Measurements from ENCODE around the gene WDHD1. TPM values are rescaled to one million over a fixed set of nuclear protein-coding genes. Genes with fewer than 3 reads are reported as not detected.

Gene WDHD1
- total RNA-seq, 1 experiment from 2014 or later = 6.3 TPM

DNA sequence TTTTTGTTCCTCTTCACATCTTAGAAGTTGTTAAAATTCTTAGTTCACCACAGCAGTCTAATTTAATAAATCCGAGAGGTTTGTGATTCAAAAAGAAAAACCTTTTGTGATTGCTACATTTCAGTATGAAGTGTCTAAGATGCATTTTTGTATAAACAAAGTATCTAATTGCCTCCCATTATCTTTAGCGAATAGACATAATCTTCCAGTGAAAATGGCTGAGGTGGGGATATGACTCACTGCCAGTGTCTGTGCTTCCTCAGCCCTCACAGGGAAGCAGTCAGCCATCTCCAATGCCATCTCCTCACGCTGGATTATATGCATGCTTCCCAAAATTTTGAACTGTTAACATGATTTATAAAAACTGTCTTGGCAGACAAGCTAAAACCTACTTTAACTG, 131.9 kb downstream of the WDHD1 start:
- in situ Hi-C loops (cut with HindIII; ENCODE audit: low pct_unique_long_range_greater_than_20kb, low sequenced_read_pairs) = no loop called here
- no peak for DNase-seq (ENCODE audit: low read depth)

DNA sequence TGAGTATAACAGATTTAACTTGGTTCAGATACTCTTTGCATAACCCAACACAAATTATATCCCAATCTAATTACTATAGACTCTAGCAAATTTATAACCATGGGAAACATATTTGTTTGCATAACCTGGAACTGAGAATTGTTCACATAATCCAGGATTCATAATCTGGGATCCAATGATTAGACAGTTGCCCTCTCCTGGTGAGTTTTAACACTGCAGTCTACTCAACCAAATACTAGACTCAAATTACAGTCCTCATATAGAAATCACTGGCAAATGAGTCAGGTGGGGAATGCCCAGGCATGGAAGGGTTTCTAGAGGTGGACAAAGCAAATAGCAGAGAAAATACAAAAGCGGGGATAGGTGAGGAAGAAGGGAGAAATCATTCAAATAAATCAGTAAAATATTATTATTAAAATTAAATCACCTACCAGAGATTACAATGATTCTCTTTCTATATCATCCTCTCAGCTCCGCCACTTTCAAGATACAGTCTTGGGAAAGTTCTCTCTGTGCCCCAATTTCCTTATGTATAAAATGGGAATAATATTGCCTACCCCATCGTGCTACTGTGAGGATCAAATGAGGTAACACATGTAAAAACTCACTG, 133.6 kb downstream of the WDHD1 start:
- in situ Hi-C loops (cut with HindIII; ENCODE audit: low pct_unique_long_range_greater_than_20kb, low sequenced_read_pairs) = no loop called here
- peak; percentile 43 for DNase-seq (ENCODE audit: low read depth)

DNA sequence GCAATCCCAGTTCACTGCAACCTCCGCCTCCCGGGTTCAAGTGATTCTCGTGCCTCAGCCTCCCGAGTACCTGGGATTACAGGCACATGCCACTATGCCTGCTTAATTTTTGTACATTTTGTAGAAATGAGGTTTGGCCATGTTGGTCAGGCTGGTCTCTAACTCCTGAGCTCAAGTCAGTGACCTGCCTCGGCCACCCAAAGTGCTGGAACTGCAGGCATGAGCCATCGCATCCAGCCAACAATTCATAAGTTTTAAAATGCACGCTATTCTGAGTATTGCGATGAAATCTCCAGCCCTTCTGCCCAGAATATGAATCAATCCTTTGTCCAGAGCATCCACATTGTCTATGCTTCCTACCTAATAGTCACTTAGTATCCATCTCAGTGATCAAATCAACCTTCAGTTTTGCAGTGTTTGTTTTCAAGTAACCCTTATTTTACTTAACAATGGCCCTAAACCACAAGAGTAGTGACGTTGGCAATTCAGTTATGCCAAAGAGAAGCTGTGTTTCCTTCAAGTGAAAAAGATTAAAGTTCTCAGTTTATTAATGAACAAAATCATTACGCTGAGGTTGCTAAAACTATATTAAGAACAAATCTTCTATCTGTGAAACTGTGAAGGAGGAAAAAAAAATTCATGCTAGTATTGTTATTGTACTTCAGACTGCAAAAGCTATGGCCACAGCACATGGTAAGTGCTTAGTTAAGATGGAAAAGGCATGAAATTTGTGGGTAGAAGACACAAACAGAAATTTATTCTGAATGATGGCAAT, 135.2 kb downstream of the WDHD1 start:
- no peak for DNase-seq (ENCODE audit: low read depth)
- in situ Hi-C loops (cut with HindIII; ENCODE audit: low pct_unique_long_range_greater_than_20kb, low sequenced_read_pairs) = no loop called here

DNA sequence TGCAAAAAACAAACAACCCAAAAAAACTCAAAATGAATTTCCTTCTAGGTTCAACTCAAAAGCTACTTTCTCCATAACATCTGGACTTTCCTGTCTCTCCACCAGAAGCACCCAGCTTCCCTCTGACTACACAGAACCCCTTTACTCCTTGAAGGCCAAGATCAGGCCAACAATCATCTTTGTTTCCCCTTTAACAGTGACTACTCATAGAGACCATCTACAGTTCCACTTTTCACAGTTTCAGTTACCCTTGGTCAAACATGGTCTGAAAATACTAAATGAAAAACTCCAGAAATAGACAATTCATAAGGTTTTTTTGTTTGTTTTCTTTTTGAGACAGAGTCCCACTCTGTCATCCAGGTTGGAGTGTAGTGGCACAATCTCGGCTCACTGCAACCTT, 136.1 kb downstream of the WDHD1 start:
- DNase-seq (ENCODE audit: low read depth) = no peak
- in situ Hi-C loops (cut with HindIII; ENCODE audit: low pct_unique_long_range_greater_than_20kb, low sequenced_read_pairs) = no loop called here

DNA sequence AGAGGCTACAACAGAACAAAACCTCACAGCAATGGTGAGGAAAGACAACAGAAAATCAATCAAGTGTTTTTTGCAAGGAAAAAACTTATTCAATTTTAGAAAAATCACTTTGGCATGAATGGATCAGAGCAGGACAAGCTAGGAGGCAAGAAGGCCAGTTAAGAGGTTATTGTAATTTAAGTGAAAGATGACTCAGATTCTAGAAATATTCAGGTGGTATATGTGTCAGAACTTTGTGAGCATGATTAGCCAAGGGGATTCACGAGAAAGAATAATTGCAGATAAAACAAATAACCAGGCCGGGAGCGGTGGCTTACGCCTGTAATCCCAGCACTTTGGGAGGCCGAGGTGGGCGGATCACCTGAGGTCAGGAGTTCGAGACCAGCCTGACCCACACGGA, 137.0 kb downstream of the WDHD1 start:
- DNase-seq (ENCODE audit: low read depth) = no peak
- in situ Hi-C loops (cut with HindIII; ENCODE audit: low pct_unique_long_range_greater_than_20kb, low sequenced_read_pairs) = no loop called here

Other genes with a start within 250 kb of the WDHD1 start
- gene GCH1, start 124.3 kb downstream of the WDHD1 start, total RNA-seq (2014; rRNA removed; shearing (Covaris generic); ENCODE audit: low replicate concordance) = 0.38 and 1.7 TPM in 2 replicates
- 3.6 and 4.7 TPM in 2 replicates for gene SOCS4, start 137 bp upstream of the WDHD1 start, total RNA-seq (2014; rRNA removed; shearing (Covaris generic); ENCODE audit: low replicate concordance)
- 18.9 and 46.6 TPM in 2 replicates for gene MAPK1IP1L, start 24.5 kb upstream of the WDHD1 start, total RNA-seq (2014; rRNA removed; shearing (Covaris generic); ENCODE audit: low replicate concordance)
- 246 and 274 TPM in 2 replicates for gene LGALS3, start 102.2 kb upstream of the WDHD1 start, total RNA-seq (2014; rRNA removed; shearing (Covaris generic); ENCODE audit: low replicate concordance)
- gene DLGAP5, start 164.5 kb upstream of the WDHD1 start, total RNA-seq (2014; rRNA removed; shearing (Covaris generic); ENCODE audit: low replicate concordance) = 27.1 and 29.9 TPM in 2 replicates
- gene FBXO34, start 244.3 kb upstream of the WDHD1 start, total RNA-seq (2014; rRNA removed; shearing (Covaris generic); ENCODE audit: low replicate concordance) = 17.9 and 20.3 TPM in 2 replicates